ENCODE data around the gene ZWILCH.
"Not testable (repeated sequence)": the region's sequence is repeated elsewhere in the genome, so short reads cannot be mapped to it uniquely, and the experiment has no call there.

Gene ZWILCH

DNA sequence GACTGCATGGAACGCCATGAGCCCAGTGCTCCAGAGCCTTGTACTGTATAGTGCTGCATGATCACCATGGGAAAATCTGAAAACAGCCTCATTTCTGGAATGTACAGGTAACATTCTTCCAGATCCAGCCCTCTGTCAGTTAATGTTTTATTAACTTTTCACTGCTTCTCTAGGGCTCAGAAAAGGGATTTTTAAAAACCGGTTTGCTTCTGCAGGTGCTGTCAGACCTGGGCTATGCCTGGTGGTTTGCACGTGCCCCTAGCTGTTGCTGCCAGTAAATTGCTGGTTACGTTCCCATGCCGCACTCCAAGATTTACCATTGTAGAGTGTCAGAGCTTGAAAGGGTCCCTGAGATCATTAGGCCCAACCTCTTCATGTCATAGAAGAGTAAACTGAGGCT is 16.6 kb upstream of the ZWILCH start:
- no peak for DNase-seq

DNA sequence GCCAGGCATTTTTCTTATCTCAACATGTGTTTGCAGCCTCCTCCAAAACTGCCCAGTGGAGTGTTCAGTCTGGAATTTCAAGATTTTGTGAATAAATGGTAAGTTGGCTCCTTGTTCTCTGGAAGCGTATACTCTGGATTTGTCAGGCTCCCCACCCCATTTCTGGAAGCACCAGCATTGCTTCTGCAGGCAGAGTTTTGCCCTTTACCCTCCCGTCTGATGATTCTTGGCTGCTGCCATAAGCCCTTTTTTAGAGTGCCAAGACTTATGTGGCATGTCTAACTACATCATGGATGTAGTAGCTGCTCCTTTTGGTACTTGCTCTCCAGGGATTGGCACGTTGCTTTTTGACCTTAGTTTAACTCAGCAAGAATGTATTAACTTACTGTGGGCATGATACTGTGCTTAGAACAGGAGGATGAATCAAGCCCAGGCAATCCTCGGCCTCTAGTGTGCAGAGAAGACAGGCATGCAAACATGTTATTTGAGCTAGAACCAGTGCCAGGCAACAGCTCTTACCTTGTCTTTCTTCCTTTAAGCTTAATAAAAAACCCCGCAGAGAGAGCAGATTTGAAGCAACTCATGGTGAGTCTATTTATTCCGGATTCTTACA is 15.8 kb upstream of the ZWILCH start:
- DNase-seq: no peak

DNA sequence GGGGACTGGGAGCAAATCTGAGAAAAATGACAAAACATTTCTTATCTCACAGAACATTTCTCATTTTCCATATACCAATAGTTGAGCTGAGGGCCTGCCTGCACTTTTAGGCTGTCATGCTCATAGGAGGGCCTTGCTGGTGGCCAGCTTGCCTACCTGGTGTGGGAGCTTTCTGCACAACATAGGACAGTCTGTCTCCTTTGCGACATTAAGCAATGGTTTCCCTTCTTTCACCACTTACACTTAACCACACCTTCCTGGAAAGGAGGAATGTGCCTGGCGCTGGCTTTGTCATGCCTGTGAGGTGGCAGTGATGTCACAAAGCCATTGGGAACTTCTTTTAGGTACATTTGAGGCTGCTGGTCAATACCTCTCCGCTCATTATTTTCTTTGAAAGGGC is 13.3 kb upstream of the ZWILCH start:
- no peak for DNase-seq

DNA sequence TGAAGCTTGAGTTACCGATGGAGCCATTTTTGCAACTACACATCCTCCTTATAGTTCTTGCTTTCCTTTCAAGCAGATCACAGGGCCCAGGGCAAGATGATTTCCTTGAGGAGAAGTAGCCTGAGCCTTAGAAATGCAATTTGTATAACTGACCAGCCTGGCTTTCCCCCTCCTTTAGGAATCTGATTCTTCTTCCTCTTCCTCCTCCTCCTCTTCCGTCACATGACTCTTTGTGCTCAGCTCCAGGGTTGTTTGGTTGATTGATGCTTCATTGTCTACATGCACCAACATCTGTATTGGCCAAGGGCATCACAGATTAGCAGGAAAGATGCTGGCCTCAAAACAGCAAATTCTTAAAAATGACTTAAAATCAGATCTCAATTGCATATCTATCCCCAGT is 10.9 kb upstream of the ZWILCH start:
- DNase-seq: peak in 1 of 2 donors; percentile 37

DNA sequence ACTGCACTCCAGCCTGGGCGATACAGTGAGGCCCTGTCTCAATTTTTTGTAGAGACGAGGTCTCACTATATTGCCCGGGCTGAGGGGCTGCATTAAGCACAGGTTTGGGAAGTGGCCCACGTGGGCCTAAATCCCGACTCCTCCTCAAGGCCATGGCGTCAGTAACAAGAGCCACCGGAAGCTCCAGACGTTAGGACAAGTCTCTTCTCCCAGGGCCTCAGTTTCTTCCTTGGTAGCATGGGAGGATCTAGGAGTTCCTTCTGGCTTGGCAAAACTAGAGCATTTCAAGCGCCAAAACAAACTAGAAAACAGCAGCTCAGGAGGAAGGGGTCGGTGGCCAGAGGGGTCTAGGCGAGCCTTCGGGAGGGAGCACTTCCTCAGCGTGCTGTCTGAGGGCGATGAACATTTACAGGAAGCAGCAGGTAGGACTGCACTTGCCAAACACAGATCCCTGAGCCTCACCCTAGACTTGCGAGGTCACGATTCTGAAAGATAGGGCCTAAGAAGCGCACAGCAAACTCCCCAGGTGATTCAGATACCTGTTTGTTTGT is 8.1 kb upstream of the ZWILCH start:
- peak; percentile 7 to 21 for DNase-seq

DNA sequence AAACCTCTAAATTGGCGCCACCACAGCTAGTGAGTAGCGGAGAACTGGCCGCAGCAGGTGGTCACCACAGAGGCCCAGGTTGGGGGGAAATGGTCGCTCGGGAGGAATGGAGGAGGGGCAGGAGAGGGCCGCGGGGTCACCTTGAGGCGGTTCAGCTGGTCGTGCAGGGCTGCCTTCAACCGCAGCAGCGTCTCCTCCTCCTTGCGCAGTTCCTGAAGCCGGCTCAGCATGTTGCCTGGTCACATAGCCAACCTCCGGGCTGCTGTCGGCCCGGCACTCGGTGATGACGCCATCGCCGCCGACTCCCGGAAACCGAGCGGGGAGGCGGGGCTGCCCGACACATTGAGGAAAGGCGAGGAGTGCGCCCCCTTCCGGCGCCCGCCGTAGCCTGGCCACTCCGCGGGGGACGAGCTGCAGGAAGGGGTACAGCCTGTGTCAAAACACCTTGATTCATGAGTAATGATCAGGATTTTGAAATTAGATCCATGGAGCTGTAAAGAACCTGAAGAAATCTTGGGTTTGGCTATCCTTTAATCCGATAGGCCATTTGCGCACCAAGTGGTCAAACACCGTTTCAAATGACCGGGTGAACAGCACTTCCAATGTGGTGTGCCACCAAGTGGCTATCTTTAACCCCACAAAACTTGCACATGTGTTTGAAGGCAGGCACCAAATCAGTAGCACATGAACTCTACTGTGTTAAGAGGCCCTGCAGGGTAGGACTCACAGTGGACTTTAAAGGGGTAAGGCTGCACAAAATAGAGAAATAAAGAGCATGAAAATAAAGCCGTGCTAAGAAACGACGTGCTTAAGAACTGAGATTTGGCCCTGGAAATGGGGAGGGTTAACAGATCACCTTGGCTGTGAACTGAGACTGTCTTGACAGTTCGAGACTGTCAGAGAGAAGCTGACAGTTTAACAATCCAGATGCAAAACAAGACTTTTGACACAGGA is 7.3 kb upstream of the ZWILCH start, which contains the start of gene SNAPC5:
TSS of gene SNAPC5 (minus strand) at position 261 of the 954 bp plus-strand sequence. CDS start at position 230, 31 bp downstream.
- peak; percentile 96 to 97 for DNase-seq

DNA sequence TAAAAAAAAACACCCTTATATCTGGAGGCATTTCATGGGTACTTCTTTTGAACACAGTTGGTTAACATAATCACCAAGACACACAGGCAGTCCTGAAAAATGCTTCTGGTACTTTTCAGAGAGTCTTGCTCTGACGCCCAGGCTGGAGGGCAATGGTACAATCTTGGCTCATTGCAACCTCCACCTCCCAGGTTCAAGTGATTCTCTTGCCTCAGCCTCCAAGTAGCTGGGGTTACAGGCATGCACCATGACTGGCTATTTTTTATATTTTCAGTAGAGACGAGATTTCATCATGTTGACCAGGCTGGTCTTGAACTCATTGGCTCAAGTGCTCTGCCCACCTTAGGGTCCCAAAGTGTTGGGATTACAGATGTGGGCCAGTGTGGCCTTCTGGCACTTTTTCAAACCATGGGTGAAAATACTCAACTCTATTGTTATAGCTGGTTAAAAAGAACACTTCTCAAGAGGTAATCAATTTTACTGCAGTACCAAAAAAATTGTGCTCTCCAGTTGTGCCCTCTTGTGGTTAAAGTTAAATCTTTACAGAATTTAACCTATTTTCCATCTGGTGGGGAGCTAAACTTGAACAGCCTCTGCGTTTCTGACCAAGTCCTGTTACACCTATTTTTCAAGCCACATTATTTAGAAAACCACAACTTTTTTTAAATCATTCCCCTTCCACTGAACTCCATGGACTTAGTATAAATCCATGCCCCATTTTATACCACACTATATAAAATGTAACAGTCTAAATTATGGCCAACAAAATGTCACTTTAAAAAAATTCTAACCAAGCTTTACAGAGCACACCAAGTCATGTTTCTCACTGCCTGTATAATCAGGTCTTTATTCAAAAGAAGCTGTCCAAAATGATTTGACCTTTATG is 6.4 kb upstream of the ZWILCH start:
- DNase-seq: peak; percentile 13 to 44

DNA sequence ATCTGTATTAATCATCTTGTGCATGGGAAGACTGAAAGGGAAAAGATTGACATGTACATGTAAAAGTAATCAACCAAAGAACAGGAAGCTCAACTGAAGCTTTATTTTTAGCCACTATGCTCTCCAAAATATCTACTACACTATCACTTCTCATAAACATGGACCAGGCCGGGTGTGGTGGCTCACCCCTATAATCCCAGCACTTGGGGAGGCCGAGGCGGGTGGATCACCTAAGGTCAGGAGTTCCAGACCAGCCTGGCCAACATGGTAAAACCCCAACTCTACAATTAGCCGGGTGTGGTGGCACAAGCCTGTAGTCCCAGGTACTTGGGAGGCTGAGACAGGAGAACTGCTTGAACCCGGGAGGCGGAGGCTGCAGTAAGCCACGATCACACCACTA is 4.8 kb upstream of the ZWILCH start:
- DNase-seq: not testable (repeated sequence)

DNA sequence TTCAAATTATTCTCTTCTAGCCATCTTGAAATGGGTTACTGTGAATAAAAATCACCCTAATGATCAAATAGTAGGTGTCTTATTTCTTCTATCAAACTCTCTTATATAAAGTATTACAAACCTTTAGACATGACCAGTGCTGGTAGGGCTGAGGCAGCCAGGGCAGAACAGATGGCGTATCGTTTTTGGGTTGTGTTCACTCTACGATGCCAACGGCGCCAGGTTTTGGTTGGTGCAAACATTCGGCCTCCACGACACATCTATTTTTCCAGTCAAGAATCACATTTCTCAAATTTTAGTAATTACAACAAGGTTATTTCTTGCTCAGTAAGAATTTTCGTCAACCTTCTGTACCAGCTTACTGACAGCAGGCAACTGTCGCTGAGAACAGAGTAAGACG is 2.6 kb upstream of the ZWILCH start:
- DNase-seq: no peak

DNA sequence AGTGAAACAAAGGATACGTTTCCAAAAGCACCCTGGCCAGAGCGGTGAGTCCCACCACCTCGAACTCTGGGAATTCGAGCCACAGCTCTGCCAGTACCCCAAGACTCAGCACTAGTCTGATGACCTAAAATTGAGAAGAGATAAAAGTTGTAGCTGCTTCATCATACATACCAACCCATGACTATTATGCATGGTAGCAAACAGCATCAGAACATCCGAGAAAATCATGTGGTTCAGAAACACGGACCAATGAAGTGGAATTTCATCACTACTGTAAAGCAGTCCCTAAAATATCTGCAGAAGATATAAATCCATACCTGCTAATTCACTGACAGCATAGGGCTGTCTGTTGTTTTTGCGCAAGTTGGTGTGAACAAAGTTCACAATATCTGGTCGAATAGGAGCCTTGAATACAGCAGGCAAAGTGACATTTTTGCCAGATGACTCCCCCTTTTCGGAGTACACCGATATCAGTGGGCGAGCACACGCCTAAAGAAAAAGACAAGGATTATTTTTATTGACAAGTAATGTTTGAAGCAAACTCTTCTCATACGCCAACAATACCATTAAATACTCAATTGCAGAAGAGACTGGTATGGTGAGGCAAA is 2.0 kb upstream of the ZWILCH start:
- DNase-seq: not testable (repeated sequence)

DNA sequence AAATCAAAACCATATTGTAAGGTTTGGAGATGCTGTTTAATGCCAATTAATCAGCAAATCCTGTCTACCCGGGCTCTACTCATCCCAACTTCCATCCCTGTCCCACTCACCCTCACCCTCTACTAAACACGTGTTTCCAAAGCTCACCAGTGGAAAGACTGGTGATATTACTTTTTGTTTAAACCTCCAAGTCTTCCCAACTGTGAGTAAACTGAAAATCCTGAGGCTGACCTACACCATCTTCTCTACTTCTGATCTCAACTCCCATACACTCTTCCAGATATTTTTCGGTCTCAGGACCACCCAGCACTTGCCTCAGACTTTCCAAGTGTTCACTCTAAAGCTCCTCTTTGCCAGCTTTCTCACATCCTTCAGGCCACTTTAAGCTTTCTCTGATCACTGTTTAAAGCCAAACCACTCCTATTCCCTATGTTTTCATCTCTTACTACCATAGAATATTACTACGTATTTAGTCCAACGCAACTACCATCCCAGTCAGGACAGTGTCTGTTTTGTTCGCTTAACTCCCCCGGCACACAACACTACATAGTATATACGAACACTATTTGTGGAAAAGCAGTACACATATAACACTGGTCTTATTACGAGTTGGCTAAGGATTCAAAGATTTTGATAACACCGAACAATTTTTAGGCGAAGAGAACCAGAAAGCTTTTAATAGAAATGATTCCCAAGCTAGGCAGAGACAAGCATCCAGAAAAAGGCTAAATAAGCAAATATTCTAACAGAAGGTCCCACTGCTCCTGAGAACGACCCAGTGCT is 1.2 kb upstream of the ZWILCH start:
- no peak for DNase-seq

DNA sequence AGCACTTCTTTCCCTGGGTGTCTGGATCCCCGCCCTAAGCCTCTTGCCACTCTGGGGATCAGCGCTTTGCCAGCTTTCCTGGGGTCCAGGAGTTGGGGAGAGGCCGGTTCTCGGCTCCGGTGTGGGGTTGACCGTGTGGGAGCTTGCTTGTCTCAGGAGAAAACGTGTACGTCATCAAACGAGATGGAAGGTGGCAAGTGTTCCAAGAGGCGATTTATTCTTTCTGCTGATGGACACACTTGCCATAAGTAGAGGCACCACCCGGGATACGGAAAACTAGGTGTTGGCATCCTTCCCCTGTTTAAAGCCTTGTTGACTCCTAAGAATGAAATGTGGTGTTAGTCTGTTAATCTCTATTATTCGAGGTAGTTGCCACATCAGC is 295 bp downstream of the ZWILCH start:
- DNase-seq: no peak

DNA sequence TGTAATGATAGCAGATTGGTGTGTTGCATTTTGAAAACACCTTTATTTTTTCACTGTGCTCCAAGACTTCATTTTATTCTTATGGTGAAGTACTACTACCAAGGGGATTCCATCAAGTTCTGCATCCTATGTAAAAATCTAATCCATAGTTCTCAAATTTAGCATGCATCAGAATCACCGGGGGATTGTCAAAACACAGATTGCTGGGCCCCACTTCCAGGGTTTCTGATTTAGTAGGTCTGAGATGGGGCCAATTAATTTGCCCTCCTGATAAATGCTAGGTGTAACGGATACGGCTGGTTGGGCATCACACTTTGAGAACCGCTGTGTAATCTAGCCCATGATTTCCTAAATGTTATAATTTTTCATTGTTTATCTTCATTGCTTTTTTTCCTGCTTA is 692 bp downstream of the ZWILCH start:
- no peak for DNase-seq

DNA sequence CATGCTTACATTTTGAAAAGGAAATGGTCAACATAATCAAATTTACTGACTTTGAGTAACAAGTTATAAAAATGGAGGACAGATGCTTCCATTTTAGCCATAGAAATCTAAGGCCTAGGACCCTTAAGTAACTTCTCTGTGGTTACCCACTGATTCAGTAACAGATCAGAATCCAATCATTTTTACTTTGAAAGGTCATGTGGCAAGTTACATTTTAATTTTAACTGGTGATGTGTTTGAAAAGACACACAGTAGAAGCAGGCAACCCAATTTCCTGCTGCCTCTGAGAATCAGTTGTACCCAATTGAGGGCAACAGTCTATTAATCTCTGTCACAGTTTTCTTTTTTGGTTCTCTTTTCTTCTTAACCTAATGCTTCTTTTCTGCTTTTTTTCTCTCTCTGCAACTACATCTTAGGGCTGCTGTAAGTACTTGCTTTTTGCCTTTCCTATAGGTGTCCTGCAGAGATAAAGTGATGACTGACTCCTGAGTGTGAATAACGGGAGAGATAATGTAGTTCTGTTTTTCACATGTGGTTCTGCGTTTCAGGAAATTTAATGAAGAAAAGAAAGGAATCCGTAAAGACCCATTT is 3.3 kb downstream of the ZWILCH start:
- DNase-seq: no peak

DNA sequence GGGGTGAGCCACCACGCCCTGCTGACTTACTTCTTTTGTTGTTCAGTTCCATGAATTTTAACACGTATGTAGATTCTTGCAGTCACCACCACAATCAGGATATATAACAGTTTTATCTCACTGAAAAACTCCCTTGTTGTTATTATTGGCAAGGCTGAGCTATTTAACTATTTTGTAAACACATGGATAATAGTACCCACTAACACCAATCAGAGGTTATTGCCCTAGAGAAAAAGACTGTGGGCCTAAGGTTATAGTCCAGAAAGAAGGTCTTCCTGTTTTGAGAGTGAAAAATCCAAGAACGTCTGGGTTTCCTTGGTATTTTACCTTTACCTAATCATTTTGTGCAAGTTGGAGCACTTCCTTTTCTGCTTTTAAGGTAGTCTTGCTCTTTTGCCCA is 9.5 kb downstream of the ZWILCH start:
- DNase-seq: no peak

DNA sequence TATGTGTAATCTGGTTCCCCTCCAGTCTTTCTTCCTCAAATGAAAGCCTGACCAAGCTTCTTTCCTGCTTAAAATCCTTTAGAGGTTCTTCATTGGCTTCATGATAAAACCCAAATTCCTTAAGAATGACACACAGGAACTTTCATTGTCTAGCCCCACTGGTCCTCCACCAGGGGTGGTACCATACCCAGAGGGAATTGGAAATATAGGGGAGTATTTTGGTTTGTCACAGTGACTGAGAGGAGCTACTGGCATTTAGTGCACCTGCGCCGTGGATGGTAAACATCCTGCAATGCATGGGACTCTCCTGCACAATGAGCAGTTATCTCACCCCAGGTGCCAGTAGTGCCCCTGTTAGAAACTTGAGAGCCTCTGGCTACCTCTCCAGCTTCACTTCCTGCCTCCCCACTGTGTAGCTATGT is 10.8 kb downstream of the ZWILCH start:
- no peak for DNase-seq

DNA sequence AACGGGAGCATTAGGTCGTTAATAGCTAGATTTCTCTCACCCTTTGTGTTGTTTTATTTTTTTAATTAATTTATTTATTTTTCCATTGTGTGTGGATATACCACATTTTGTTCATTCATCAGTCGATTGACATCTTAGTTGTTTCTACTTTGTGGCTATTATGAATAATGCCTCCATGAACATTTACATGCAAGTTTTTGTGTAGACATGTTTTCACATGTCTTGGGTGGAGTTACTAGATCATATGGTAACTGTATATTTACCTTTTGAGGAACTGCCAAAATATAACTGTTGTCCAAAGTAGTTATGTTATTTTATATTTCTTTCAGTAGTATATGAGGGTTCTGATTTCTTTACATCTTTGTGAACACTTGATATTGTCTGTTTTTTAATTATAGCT is 18.8 kb downstream of the ZWILCH start:
- no peak for DNase-seq

DNA sequence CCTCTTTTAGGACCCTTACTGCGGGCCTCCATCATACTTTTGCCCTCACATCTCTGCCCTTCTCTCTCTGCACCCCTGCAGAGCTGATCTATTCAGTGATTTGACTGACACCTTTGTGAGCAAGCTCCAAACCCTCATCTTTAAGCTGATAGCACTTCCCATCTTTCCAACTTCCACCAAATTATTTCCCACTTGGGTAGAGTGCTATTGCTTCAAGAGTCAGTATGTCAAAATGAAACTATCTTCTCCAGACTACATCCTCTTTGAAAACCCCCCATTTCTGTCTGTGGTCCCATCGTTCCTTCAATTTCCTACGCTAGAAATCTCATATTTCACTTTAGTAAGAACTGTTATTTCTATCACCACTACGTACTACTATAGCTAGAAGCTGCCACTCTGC is 19.7 kb downstream of the ZWILCH start:
- peak; percentile 4 to 13 for DNase-seq

DNA sequence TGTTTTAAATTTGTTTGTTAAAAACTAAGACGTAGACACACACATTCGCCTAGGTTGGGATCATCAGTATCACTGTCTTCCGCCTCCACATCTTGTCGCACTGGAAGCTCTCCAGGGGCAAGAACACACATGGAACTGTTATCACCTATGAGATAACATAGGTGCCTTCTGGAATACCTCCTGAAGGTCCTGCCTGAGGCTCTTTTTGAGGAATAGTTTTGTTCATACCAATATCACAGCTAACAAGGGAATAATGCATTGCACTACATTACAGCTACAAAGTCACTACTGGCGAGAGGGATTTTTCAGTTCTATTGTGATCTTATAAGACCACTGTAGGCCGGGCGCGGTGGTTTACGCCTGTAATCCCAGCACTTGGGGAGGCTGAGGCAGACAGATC is 29.9 kb downstream of the ZWILCH start:
- no peak for DNase-seq

DNA sequence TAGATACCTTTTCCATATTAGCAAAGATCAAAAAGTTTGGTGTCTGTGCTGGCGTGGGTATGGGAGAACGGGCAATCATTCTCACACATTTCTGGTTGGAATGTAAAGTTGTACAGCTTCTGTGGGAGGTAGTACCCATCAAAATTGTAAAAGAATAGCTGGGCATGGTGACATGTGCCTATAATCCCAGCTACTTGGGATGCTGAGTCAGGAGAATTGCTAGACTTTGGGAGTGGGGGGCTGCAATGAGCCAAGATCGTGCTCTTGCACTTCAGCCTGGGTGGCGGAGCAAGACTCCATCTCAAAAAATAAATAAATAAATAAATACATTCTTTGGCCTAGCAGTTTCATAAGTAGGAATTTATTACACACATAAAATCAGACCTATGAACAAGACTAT is 37.8 kb downstream of the ZWILCH start:
- DNase-seq: no peak

DNA sequence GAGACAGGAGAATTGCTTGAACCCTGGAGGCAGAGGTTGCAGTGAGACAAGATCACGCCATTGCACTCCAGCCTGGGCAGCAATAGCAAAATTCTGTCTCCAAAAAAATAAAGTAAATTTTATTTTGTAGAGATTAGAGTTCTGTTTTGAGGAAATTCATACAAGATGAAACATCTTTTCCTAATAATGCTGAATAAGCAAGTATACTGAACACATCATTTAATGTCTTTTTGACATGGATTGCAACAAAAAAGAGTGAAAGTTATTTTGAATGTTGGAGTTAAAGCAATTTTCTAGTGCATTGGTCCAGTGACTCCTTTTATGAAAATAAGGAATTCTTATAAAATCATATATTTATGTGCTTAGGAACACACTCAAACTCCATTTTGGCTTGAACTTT is 40.1 kb downstream of the ZWILCH start:
- no peak for DNase-seq

Measured in inflammatory macrophage (primary cell).